HepG2 (cell line): ENCODE data around the gene ATP11A. TPM values are rescaled to one million over a fixed set of nuclear protein-coding genes. Genes with fewer than 3 reads are reported as not detected.

Source experiments
- AHR ChIP-seq: IDR thresholded peaks from 2 replicates; pipeline ENCODE4 v1.6.1; 2018; ENCODE audit warnings: missing genetic modification reagents, missing compliant biosample characterization
- AKNA ChIP-seq: sonication (generic); formaldehyde crosslinking; IDR thresholded peaks from 2 replicates; pipeline ENCODE4 v1.4.0; 2020; ENCODE audit warnings: missing genetic modification reagents, borderline replicate concordance
- GATA4 ChIP-seq: sonication (generic); IDR thresholded peaks from 2 replicates; pipeline ENCODE4 v1.6.1; 2016; ENCODE audit warnings: antibody characterized with exemption, low read depth, borderline replicate concordance
- KLF15 ChIP-seq: sonication (generic); formaldehyde crosslinking; IDR thresholded peaks from 2 replicates; pipeline ENCODE4 v1.8.1; 2023; ENCODE audit warnings: borderline replicate concordance, mild to moderate bottlenecking, inconsistent platforms, missing genetic modification reagents, mixed read lengths
- MBD4 ChIP-seq: IDR thresholded peaks from 2 replicates; pipeline ENCODE4 v1.6.1; 2012; ENCODE audit warnings: low read length, inconsistent platforms, borderline replicate concordance
- NCOA5 ChIP-seq: sonication (generic); formaldehyde crosslinking; IDR thresholded peaks from 2 replicates; pipeline ENCODE4 v1.4.0; 2020; ENCODE audit warnings: missing genetic modification reagents
- RELA ChIP-seq: sonication (generic); formaldehyde crosslinking; IDR thresholded peaks from 2 replicates; pipeline ENCODE4 v1.4.0; 2020; ENCODE audit warnings: missing genetic modification reagents
- SATB2 ChIP-seq: sonication (generic); formaldehyde crosslinking; IDR thresholded peaks from 2 replicates; pipeline ENCODE4 v1.5.0; 2020; ENCODE audit warnings: missing genetic modification reagents
- TBX3 ChIP-seq: fragments of 450-650 bp; IDR thresholded peaks from 2 replicates; pipeline ENCODE4 v1.6.1; 2017; ENCODE audit warnings: antibody characterized with exemption, mild to moderate bottlenecking, inconsistent platforms, borderline replicate concordance
- TEAD3 ChIP-seq: optimal IDR thresholded peaks from 2 replicates; pipeline ENCODE3; 2016; ENCODE audit warnings: borderline replicate concordance
- ZMYM4 ChIP-seq: sonication (generic); formaldehyde crosslinking; IDR thresholded peaks from 2 replicates; pipeline ENCODE4 v1.8.1; 2023; ENCODE audit warnings: mild to moderate bottlenecking, missing genetic modification reagents
- ZNF343 ChIP-seq: sonication (generic); formaldehyde crosslinking; IDR thresholded peaks from 2 replicates; pipeline ENCODE4 v1.4.0; 2020; ENCODE audit warnings: mild to moderate bottlenecking, missing genetic modification reagents
- ZNF430 ChIP-seq: sonication (generic); formaldehyde crosslinking; IDR thresholded peaks from 2 replicates; pipeline ENCODE4 v1.9.0; 2021; ENCODE audit warnings: mild to moderate bottlenecking, missing genetic modification reagents
- ZNF468 ChIP-seq: sonication (generic); formaldehyde crosslinking; IDR thresholded peaks from 2 replicates; pipeline ENCODE4 v1.8.0; 2022; ENCODE audit warnings: mild to moderate bottlenecking, moderate library complexity, missing genetic modification reagents
- ZNF569 ChIP-seq: sonication (generic); formaldehyde crosslinking; IDR thresholded peaks from 2 replicates; pipeline ENCODE4 v1.5.0; 2020; ENCODE audit warnings: mild to moderate bottlenecking, missing genetic modification reagents, moderate library complexity, borderline replicate concordance
- ZNF577 ChIP-seq: sonication (generic); formaldehyde crosslinking; IDR thresholded peaks from 2 replicates; pipeline ENCODE4 v1.4.0; 2020; ENCODE audit warnings: mild to moderate bottlenecking, low read depth, missing genetic modification reagents, borderline replicate concordance
- ZNF629 ChIP-seq: sonication (generic); formaldehyde crosslinking; conservative IDR thresholded peaks from 2 replicates; pipeline ENCODE4 v1.5.0; 2020; ENCODE audit warnings: missing genetic modification reagents
- ZNF839 ChIP-seq: sonication (generic); formaldehyde crosslinking; IDR thresholded peaks from 2 replicates; pipeline ENCODE4 v1.4.0; 2020; ENCODE audit warnings: missing genetic modification reagents, mild to moderate bottlenecking, borderline replicate concordance
- polyA plus RNA-seq, 8 experiments: library from polyadenylated mRNA; depleted of rRNA in 3 of 8; stranded (reverse) in 7 of 8; unstranded in 1 of 8; fragments of >200 nt; fragmentation: Illumina TruSeq in 4 of 8; extraction: Trizol in 4 of 8; gene quantifications; 2 replicates each; pipeline versions ENCODE4 v1.2.1 to v1.2.3, GENCODE V29; 2011 to 2016; ENCODE audit warnings: low read depth in 4 of 8, missing spikeins in 1 of 8, mixed read lengths in 1 of 8; ENCODE audit not compliant: insufficient read depth in 1 of 8
- total RNA-seq, 5 experiments: library from RNA; depleted of rRNA; stranded (reverse); fragments of >200 nt; fragmentation: Illumina TruSeq; extraction: Trizol; gene quantifications; 2 replicates each; pipeline ENCODE4 v1.2.3, GENCODE V29; 2016; ENCODE audit warnings: low read depth in 1 of 5
- TF ChIP-seq, protein P1 (sequence below): sonication (generic); formaldehyde crosslinking; IDR thresholded peaks from 2 replicates; pipeline ENCODE4 v1.4.0; 2020; ENCODE audit warnings: mild to moderate bottlenecking, missing genetic modification reagents, borderline replicate concordance
- TF ChIP-seq, protein P2 (sequence below): sonication (generic); formaldehyde crosslinking; IDR thresholded peaks from 2 replicates; pipeline ENCODE4 v1.4.0; 2020; ENCODE audit warnings: mild to moderate bottlenecking, missing genetic modification reagents

ATP11A gene
- total and polyA plus RNA-seq, 2 of the 13 experiments (the other 11 are each of a cell fraction or from before 2014, with no cell fraction given): 18.4 to 20.1 TPM

- TF ChIP-seq, protein P1, sequence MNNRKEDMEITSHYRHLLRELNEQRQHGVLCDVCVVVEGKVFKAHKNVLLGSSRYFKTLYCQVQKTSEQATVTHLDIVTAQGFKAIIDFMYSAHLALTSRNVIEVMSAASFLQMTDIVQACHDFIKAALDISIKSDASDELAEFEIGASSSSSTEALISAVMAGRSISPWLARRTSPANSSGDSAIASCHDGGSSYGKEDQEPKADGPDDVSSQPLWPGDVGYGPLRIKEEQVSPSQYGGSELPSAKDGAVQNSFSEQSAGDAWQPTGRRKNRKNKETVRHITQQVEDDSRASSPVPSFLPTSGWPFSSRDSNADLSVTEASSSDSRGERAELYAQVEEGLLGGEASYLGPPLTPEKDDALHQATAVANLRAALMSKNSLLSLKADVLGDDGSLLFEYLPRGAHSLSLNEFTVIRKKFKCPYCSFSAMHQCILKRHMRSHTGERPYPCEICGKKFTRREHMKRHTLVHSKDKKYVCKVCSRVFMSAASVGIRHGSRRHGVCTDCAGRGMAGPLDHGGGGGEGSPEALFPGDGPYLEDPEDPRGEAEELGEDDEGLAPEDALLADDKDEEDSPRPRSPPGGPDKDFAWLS (CRISPR knock-in tag): no peak
- TF ChIP-seq GATA4 (no peak), ZNF629 (CRISPR knock-in tag) (0 out of 2 replicates have a peak, but pooled peaks have one; percentile 8), SATB2 (CRISPR knock-in tag) (0 out of 2 replicates have a peak, but pooled peaks have one; percentile 39), TEAD3 (no peak), KLF15 (CRISPR knock-in tag) (no peak), RELA (CRISPR knock-in tag) (no peak), NCOA5 (CRISPR knock-in tag) (no peak), MBD4 (no peak), AHR (CRISPR knock-in tag) (0 out of 2 replicates have a peak, but pooled peaks have one; percentile 65), ZNF577 (CRISPR knock-in tag) (no peak), TBX3 (no peak), ZNF468 (CRISPR knock-in tag) (peak; percentile 88; the same call in 1 of the 2 replicates), AKNA (CRISPR knock-in tag) (no peak), ZNF839 (CRISPR knock-in tag) (no peak), ZNF343 (CRISPR knock-in tag) (no peak), ZNF430 (CRISPR knock-in tag) (0 out of 2 replicates have a peak, but pooled peaks have one; percentile 58), ZMYM4 (peak; percentile 47; the same call in 1 of the 2 replicates), ZNF569 (CRISPR knock-in tag) (no peak)
- TF ChIP-seq, protein P2, sequence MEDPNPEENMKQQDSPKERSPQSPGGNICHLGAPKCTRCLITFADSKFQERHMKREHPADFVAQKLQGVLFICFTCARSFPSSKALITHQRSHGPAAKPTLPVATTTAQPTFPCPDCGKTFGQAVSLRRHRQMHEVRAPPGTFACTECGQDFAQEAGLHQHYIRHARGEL: no peak
Measured at GRCh38 chr13:112894673-112895481, 205.0 kb downstream of the ATP11A start (continued).
